Measurements from ENCODE around the gene LRRN4.
A peak's percentile ranks its signal among the peaks of the same experiment; 100 is the strongest.

Gene LRRN4

DNA sequence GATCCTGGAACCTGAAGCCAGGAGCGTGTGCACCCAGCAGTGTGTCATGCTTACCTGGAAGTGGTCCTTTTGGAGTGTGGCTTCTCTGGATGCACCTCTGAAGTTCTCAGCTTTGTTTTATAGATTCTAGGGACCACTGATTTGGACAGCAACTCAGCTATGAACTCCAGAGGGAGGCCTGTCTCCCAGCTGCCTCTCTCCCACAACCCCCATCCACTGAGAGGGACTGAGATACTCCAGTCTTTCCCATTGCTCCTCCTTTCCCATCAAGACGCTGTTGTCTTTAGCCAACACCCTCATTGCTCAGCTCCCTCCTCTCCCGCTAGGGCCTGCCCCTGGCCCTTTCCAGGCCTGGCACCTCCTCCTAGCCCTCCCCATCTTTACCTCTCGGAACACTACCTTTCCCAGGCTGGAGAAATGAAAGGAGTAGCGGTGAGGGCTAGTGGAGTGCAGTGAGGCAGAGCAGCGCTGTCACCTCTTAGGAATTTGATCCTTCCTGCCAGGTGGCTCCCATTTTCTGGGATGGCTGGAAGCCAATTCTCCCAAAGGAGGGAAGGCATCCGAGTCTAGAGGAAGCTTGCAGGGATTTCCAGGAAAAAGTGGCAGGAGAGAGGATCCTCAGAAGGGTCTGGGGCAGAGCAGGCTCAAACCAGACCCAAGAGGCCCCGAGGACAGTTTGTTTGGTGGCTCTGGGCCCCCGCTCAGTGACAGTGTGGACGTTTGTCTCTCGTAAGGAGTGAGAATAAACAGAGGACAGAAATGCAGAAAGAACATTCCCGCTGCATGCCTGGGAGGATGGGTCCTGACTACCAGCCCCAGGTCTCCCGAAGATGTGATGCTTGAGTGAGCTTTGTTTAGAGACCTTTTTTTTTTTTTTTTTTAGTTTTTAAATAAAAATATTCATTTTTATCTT, at the start of gene LRRN4:
LRRN4 (minus strand) TSS at position 285 of the 913 bp plus-strand sequence. CDS start 1,261 bp downstream, outside the sequence.
- peak; percentile 93 for DNase-seq

DNA sequence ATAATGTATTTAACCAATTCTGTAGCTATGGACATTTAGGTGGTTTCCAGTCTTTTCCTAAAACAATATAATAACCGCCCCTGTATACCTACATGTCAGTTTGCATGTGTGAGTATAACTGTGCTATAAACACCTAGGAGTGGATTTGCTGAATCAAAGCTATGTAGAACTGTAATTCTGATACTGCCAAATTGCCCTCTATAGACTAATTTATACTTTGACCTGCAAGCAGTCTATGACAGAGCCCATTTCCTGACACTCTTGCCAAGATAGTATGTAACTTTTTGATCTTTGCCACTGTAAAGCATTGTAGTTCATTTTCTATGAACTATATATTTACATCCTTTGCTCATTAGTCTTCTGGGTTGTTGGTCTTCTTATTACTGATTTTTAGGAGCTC, 49.4 kb upstream of the LRRN4 start:
- no peak for DNase-seq

DNA sequence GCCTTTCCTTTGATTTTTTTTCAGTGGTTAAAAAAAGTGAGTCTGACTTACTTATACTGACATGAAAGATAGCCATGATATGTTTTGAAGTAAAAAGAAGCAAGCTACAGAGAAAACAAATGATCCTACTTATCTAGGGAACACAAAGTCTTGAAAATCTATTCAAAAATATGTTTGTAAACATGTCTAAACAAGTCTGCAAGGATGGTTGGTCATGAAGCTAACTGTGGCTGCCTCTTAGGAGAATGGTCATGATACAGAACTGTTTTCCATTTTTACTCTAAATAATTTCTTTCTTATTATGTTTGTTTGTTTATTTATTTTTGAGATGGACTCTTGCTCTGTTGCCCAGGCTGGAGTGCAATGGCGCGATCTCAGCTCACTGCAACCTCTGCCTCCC, 47.5 kb upstream of the LRRN4 start:
- no peak for DNase-seq

DNA sequence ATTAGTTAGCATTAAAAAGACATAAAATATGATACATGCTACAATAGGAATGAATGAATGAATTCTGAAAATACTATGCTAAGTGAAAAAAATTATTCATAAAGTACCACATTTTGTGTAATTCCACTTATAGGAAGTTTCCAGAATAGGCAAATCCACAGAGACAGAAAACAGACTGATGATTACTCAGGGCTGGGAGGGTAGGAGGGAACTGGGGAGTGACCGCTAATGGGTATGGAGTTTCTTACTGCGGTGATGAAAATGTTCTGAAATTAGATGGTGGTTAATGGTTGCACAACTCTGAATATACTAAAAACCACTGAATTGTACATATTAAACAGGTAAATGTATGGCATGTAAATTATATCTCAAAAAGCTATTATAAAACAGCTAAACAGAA, 46.4 kb upstream of the LRRN4 start:
- DNase-seq, result no peak

DNA sequence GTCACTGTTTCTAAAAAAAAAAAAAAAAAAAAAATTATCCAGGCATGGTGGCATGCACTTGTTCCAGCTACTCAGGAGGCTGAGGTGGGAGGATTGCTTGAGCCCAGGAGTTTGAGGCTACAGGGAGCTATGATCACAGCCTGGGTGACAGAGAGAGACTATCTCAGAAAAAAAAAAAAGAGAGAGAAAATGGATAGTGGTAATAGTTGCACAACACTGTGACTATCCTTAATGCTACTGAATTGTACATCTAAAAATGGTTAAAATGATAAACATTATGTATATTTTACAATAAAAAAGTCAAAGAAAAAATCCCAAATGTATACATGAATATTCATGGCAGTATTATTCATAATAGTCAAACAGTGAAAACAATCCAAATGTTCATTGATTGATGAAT, 46.0 kb upstream of the LRRN4 start:
- no peak for DNase-seq

DNA sequence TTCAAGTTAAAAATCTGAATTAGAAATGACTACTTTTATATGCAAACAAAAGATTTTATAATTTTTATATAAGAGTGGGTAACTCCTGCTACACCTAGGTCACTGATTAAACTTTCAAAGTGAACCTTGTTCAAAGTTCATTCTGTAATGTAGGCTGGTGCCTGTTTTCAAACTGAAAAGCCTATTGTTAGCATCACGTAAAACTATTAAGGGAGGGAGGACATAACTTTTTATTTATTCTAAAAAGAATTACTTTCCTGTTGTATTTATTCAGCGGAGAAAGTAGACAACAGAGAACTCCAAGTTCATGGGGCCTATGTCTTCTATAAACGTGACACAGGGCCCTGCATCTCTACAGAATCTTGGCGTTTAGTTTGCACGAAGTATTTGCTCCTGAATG, 41.5 kb upstream of the LRRN4 start:
- DNase-seq, result no peak

DNA sequence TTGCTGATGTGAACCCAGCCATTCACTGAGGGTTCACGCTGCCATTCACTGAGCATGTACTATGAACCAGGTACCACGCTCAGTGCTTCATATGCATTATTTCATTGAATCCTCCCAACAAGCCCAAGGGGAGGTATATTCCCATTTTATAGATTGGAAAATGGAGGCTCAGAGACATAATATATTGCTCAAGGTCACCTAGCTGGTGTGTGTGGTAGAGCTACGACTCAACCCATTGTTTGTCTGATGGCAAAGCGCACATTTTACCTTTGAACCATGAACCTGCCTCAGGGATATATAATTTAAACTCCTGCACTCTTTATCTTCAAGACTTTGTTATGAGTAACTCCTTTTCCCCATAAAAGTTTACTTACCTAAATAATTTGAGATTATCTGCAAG, 40.7 kb upstream of the LRRN4 start:
- no peak for DNase-seq

DNA sequence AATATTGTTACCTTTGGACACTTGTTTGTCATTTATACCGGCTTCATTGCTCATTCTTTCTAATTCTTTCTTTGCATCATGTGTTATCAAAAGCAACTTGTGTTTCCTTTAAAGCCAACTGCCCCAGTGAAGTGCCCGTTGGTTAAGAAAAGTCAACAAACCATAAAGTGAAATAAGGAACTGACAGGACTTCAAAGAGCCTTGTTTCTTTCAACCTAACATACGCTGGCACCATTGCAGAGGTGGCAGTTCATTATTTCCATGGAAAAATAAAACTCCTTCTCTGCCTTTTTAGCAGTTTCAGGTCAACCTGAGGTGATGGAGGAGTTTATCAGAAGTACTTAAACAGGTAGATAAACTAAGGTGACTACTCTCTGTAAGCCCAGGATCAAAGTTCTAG, 40.2 kb upstream of the LRRN4 start:
- peak; percentile 33 for DNase-seq

DNA sequence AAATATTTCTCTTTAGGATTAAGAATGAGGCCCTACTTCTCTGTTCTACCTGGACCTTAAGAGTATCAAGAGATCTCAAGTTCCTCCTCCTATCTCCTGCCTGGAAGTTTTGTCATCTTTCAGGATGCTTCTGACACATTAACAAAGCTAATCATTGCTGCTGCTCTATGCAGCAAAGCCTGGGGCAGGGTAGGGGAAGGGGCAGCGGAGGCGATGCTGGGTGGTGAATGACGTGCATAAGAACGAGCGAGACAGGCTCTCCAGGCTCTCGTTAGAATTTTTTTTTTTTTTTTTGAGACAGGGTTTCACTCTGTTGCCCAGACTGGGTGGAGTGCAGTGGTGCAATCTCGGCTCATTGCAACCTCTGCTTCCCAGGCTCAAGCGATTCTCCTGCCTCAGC, 37.8 kb upstream of the LRRN4 start:
- DNase-seq, result no peak

DNA sequence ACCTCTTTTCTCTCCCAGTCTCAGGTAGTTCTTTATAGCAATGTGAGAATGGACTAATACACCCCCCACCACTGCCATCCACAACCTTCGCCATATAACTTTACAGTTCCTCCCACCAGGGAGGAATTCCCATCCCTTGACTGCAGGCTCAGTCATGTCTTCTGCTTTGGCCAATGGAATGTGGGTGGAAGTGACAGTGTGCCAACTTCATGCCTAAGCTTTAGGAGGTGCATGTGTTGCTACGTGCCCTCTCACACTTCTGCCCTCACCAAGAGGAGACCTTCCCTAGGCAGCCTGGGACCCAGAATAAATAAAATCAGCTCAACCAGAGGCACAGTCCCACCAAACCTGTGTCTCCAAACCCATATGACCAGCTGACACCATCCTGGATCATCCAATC, 33.0 kb upstream of the LRRN4 start:
- no peak for DNase-seq

DNA sequence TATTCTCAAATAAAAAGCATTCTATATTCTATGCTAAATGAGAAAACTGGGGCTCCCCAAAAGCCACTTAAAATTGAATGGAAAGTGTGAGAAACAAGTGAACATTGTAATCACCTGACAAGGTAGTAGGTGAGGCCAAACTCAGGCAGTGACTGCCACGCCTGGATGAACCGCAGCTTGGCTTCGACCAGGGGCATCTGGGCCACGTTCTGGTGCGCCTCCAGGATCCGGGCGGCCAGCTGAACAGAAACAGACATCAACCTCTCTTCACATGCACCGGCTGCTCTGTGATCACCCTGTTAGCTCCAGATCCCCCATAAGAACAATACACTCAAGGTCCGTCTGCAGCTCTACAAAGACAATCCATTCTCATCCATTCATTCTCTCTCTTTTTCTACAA, 30.1 kb upstream of the LRRN4 start:
- no peak for DNase-seq

DNA sequence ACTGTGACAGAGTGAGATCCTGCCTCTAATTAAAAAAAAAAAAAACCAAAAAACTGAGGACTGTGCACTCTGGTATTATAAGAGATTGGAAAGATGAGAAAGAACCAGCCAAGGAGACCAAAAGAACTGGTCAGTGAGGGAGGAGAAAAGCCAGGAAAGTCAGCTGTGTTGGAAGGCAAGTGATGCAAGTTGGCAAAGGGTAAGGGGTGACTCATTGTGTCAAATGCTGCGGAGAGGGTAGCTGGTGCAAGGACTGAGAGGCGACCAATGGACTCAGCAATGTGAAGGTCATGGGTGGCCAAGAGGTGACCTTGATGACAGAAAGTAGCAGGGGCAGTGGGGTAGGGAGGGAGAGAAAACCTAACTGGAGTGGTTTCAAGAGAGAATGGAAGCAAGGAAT, 27.4 kb upstream of the LRRN4 start:
- DNase-seq, result no peak

DNA sequence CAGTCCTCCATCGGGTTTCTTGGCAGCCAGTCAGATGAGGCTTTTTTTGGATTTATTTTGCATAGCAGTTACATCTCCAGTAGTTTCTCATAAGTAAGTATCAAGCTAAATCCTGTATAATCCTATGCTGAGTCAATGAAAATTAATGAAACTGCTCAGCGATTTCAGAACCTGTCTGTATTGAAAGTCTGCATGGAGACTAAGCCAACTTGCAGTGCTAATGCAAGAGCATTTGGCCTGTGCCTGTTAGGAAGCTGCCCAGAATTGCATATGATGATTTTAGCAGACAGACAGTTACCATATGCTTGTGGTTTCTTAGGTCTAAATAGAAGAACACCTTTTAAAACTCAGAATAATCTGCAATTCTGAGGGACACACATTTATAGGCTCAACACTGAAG, 25.2 kb upstream of the LRRN4 start:
- DNase-seq, result no peak

DNA sequence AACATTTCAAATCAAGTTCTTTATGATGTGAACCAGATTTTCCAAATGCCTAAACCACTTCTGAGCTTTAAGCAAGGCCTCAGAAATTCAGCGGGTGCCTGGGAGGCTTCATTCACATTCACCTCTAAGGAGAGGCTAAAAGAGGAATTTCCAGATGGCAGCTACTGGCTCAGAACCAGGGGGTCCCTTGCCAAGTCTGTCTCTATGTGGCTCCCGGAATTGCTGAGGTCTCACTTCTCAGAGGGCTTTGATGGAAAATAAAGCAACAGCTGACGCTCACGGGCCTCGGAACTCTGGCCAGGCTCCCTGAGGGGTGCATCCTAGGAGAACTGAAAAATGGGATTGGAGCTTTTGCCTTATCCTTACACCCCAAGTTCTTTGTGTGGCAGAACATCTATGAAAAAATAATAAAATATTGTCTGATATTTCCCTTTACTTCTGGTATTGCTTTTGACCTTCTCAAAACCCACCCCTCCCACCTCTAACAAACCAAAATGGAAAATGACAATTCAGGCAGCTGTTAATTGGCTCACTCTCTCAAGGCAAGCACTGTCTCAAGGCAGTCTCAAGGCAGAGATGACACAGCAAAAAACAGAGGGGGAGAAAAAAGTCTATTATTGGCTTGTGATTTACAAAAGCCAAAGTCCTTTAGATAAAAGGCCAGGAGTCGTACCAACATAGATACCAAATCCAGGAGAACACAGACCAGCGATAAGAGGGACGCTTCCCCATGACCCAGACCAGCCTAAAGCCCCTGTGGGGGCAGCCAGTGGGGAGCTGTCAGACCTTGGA, 21.8 kb upstream of the LRRN4 start:
- no peak for DNase-seq

DNA sequence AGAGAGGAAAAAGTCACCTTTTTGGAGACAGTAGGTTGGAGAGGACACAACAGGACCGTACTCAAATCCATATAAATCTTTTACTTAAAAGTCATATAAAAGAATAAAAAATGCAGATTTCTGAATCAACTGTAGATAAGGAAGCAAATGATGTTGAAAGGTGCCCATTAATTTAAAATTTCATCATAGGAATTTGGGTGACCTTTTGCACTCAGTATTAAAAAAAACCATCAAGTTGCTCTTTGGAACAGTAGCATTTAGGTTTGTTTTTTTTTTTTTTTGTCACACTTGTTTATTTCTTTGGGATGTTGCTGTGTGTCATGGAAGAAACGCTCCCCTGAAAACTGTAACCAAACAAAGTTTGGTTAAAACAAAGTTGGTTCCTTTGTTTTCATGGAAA, 20.9 kb upstream of the LRRN4 start:
- no peak for DNase-seq

DNA sequence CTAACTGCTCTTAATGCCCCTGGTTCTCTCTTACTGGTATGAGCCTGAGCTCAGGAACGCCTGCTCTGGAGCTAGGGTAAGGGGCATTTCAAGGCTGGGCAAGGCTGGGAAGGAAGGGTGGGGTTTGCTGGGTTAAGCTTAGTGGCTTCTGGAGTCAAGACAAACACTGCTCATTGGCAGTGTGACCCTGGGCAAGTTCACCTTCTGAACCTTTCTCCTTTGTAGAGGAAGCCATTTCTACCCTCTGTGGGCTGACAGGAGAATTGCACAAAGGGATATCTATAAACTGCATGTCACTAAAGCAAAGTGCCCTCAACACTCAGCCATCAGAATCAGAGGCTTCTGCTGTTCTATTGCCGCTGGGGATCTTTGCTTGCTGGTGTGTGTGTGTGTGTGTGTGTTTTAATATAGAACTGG, 20.3 kb upstream of the LRRN4 start:
- peak; percentile 32 for DNase-seq

DNA sequence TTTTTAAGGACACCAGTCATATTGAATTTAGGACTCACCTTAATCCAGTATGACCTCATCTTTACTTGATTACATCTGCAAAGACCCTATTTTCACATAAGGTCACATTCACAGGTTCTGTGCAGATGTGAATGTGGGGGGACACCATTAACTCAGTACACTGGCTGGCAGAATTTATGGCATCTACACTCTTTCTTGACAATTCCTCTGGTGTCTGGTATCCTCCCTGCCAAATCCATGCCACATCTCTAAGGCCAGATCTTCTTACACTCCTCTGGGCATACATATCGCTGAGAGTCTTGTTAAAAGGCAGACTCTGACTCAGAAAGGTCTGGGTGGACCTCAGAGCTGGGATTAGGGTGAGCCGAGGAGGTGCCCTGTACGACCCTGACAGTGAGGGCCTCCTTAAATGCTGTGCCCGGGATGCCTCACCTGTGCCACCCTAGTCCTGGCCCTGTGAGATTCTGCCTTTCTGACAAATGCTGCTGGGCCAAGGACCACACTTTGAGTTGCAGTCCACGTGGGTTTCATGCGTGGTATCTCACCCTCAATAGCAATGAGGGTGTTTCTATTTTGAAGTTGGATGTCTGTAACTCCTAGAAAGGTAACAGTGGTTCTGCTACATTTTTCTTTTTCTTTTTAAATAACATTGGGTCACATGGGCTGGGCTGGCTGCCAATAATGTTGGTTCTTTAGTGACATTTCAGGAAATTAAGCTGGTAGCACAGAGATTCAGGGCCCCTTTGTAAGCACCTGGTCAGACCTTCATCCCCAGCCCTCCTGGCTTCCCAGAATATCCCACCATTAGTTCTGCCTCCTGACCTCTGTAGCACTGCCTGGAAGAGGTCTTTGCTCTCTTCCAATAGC, 17.2 kb upstream of the LRRN4 start:
- DNase-seq, result no peak

DNA sequence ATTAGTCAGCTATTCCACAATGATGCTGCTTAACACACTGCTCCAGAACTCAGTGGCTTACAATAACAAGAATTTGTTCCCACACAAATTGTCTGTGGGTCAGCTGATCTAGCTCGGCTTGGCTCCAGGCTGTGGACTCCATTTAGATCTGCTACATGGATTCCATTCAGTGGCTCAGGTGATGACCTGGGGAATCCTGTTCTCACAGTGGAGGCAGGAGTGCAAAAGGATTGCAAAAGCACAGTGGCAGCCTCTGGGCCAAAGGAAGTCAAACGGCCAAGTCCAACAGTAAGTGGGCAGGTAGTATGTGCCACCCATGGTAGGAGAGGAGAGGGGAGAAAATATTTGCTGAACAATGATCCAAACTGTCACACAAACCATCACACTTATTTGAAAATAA, 15.8 kb upstream of the LRRN4 start:
- DNase-seq, result no peak

DNA sequence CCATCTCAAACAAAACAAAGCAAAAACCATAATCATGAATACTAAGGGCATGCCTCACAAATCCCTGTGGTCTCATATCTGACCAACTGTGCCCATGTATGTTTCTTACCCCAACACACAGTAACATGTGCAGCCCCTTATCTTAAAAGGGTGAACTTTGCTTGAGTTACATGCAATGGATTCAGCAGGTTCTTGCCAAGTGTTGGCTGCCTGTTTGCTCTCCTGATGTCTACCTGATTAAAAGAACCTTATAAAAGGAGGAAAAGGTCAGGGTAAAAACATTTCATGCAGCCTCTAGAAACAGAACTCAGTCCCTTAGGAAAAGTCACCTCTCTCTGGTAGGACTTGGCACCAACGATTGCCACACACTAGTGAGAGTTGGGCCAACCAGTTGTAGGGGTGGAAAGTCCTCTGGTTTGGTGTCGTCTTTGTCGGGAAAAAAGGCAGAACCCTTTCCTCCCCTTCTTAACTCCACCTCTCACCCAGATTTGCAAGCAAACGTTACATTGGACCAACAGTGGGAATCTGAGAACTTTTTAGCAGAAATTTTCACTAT, 14.0 kb upstream of the LRRN4 start:
- no peak for DNase-seq

DNA sequence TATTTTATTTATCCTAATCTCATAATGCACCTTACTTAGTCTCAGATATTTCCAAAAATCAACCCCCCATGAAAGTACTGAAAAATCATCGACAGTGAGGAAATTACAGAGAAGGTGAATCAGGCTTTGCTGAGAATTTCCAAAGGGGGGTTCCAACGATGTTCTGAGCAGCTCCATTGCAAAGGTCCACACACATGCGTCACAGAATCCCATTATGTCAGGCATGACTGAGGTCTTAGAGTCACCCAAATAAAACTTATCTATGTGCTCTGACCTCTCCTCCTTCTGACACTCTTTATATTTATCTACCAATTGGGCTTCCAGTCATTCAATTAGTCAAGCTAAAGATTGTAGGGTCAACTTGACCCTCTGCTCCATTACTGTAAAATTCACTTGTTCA, 12.7 kb upstream of the LRRN4 start:
- no peak for DNase-seq

DNA sequence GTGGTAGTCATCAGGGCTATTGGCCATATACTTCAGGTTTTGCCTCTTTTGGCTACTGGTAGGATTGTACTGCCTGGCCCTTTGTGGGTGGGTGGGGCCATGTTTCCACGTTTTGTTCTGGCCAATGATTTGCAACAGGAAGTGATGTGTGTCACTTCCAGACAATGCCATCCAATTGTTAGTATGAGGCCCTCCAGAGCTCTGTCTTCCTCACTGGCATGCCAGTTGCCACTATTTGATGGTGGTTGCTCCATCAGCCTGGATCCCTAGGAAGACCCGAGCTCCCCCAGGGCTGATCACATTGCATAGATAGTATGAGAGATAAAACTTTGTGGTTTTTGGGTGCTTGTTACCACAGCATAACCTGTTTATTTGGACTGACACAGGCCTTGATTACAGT, 7.7 kb upstream of the LRRN4 start:
- no peak for DNase-seq

DNA sequence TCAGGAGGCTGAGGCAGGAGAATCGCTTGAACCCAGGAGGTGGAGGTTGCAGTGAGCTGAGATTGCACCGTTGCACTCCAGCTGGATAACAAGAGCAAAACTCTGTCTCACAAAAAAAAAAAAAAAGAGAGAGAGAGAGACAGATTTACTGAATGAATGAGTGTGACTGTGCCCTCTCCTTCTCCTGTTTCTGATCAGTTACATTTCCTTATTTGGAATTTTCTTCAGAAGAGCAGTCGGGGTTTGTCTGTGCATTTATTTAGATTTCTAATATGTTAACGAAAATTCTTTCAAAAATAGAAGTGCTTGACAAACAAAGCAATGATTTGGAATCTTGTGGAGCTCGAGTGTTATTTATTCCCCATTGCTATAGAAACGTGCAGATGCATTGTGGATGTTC, 6.4 kb upstream of the LRRN4 start:
- no peak for DNase-seq

Measured in NCI-H510A treated with DMSO at 0.1 percent for 48 hours (cell line).